ENCODE results near the gene DISC1. TPM values are rescaled to one million over a fixed set of nuclear protein-coding genes. Genes with fewer than 3 reads are reported as not detected.

The DISC1 gene
- total RNA-seq, 3 donors from 2014 or later: 12.1 to 18.9 (median 12.4) TPM

DNA sequence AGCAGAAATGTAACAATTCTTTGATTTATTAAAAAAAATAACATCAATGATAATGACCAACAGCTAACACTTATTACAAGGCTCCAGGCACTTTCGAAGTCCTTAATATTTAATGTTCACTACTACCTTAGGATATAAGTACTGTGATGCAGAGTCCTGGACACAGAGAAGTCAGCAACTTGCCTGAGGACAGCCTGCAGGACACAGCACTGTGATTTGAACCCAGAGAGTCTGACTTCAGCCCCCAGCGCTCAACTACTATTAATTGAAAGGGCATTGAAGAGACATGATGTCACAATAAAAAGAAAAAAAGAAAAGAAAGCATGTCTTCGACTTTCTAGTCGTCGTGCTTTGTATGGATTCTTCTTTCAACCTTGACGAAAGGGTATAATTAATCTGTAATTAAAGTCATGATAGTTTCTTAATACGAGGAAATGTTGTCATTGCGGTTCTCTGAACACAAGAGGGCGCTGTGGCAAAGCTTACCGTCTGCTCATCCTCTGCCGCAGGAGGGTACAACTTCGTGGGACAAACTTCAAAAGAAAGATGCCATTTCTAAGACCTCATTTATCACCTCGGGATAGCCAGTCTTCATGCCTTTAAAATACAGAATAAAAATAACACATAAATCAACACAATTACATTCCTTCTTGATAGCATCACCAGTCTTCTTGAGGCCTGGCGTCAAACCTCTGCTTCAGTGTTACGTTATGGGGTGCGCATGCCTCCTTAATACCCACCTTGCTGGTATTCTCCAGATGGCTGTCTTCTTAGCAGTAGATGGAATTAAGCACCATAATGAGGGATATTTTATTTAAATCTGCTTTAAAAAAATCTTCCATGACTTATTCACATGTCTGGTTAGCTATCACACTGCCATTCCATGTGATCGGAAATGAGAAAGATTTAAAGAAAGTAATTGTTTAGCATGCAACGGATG is 240.1 kb downstream of the DISC1 start:
- Histone ChIP-seq H3K9me3 (no peaks in the 10 kb centered on the region), H3K4me1 (no peaks in the 10 kb centered on the region), H3K27ac (no peak overlapping the region), H3K4me3 (no peak overlapping the region), H3K36me3 (no peaks in the 10 kb centered on the region), H3K27me3 (no peaks in the 10 kb centered on the region)
- intact Hi-C loops (cut with DNase I; ENCODE audit: low total_unique reads): loop anchor here (10.0 kb wide), 1 partner anchor 768 kb away; the partner anchor contains the start of gene SIPA1L2
- DNase-seq (ENCODE audit: low spot score in 2 of 2): peak in 1 of 2 donors; percentile 60
- no peak for TF ChIP-seq POLR2AphosphoS5 (IDR thresholded peaks at IDR 0.05)
- peak; percentile 65 to 85 (median 81) for TF ChIP-seq CTCF (IDR thresholded peaks at IDR 0.05)

GRCh38 chr1:231867607-231868006 is 241.0 kb downstream of the DISC1 start:
- no peak overlapping the region for H3K27ac ChIP-seq
- no peak for DNase-seq (ENCODE audit: low spot score in 2 of 2)
- H3K9me3 ChIP-seq: no peaks in the 10 kb centered on the region
- H3K36me3 ChIP-seq: no peaks in the 10 kb centered on the region
- no peak overlapping the region for H3K4me3 ChIP-seq
- intact Hi-C loops (cut with DNase I; ENCODE audit: low total_unique reads): loop anchor here (10.0 kb wide), 1 partner anchor 767 kb away; the partner anchor contains the start of gene SIPA1L2
- no peaks in the 10 kb centered on the region for H3K4me1 ChIP-seq
- TF ChIP-seq POLR2A (IDR thresholded peaks at IDR 0.05) (no peak), POLR2AphosphoS5 (IDR thresholded peaks at IDR 0.05) (no peak), CTCF (IDR thresholded peaks at IDR 0.05) (no peak)
- no peaks in the 10 kb centered on the region for H3K27me3 ChIP-seq

DNA sequence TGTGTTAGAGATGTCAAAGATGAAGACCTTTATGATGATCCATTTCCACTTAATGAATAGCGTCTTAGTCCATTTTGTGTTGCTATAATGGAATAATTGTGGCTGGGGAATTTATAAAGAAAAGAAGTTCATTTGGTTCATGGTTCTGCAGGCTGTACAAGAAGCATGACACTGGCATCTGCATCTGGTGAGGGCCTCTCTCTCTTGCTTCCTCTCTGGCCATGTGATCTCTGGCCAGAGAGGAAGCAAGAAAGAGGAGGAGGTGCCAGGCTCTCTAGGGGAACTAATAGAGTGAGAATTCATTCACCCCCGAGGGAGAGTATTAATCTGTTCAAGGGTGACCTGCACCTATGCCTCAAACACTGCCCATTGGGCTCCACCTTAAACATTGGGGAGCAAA is 242.8 kb downstream of the DISC1 start:
- H3K9me3 ChIP-seq: no peaks in the 10 kb centered on the region
- DNase-seq (ENCODE audit: low spot score in 2 of 2): no peak
- H3K4me1 ChIP-seq: no peaks in the 10 kb centered on the region
- TF ChIP-seq POLR2AphosphoS5 (IDR thresholded peaks at IDR 0.05): no peak
- TF ChIP-seq CTCF (IDR thresholded peaks at IDR 0.05): no peak
- no peak for TF ChIP-seq POLR2A (IDR thresholded peaks at IDR 0.05)
- no peak overlapping the region for H3K27ac ChIP-seq
- no peaks in the 10 kb centered on the region for H3K36me3 ChIP-seq
- H3K27me3 ChIP-seq: no peaks in the 10 kb centered on the region
- intact Hi-C loops (cut with DNase I; ENCODE audit: low total_unique reads): loop anchor here (10.0 kb wide), 1 partner anchor 765 kb away; the partner anchor contains the start of gene SIPA1L2
- no peak overlapping the region for H3K4me3 ChIP-seq

- Histone ChIP-seq H3K9me3 (peaks cover 0 to 7% of the 10 kb centered on the region in 2 donors), H3K27me3 (no peaks in the 10 kb centered on the region), H3K4me1 (no peaks in the 10 kb centered on the region), H3K4me3 (no peak overlapping the region), H3K36me3 (no peaks in the 10 kb centered on the region), H3K27ac (no peak overlapping the region)
- DNase-seq (ENCODE audit: low spot score in 2 of 2): no peak
- intact Hi-C loops (cut with DNase I; ENCODE audit: low total_unique reads): no loop called here
- TF ChIP-seq CTCF (IDR thresholded peaks at IDR 0.05) (no peak), POLR2AphosphoS5 (IDR thresholded peaks at IDR 0.05) (no peak)
Observed at GRCh38 chr1:231871471-231871870, 244.9 kb downstream of the DISC1 start.

- Histone ChIP-seq H3K27me3 (no peaks in the 10 kb centered on the region), H3K36me3 (no peaks in the 10 kb centered on the region), H3K4me3 (no peak overlapping the region), H3K27ac (no peak overlapping the region), H3K4me1 (no peaks in the 10 kb centered on the region), H3K9me3 (peaks cover 0 to 7% of the 10 kb centered on the region in 2 donors)
- intact Hi-C loops (cut with DNase I; ENCODE audit: low total_unique reads): no loop called here
- TF ChIP-seq POLR2A (IDR thresholded peaks at IDR 0.05) (no peak), CTCF (IDR thresholded peaks at IDR 0.05) (no peak), POLR2AphosphoS5 (IDR thresholded peaks at IDR 0.05) (no peak)
- no peak for DNase-seq (ENCODE audit: low spot score in 2 of 2)
Observed at GRCh38 chr1:231871878-231872277, 245.3 kb downstream of the DISC1 start.
